A172 (cell line): ENCODE measurements around the gene KANSL2. TPM values are rescaled to one million over a fixed set of nuclear protein-coding genes. Genes with fewer than 3 reads are reported as not detected.
"Not testable (repeated sequence)": the region's sequence is repeated elsewhere in the genome, so short reads cannot be mapped to it uniquely, and the experiment has no call there.

Source experiments
- DNase-seq: peaks from one replicate; pipeline ENCODE4 v3.0.0-alpha.2; 2015; ENCODE audit warnings: low spot score
- total RNA-seq: library from RNA; depleted of rRNA; stranded (reverse); fragments of >200 nt; shearing (Covaris generic); gene quantifications from 2 replicates; pipeline ENCODE4 v1.2.3, GENCODE V29; 2014

Gene KANSL2
- total RNA-seq, 1 experiment from 2014 or later, result 51.3 TPM

DNA sequence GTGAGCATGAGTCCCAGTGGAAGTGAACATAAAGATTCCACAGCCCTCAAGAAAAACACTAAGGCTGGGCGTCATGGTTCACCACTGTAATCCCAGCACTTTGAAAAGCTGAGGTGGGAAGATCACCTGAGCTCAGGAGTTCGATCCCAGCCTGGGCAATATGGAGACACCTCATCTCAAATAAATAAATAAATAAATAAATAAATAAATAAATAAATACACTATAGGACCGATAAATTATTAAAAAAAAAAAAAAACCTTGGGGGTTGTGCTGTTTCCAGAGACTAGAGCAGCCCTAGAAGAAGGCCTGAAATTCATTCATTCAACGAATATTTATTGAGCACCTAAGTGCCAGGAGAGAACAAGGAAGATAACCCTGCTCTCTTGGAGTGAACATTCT lies 1.5 kb upstream of the KANSL2 start:
- no peak for DNase-seq

DNA sequence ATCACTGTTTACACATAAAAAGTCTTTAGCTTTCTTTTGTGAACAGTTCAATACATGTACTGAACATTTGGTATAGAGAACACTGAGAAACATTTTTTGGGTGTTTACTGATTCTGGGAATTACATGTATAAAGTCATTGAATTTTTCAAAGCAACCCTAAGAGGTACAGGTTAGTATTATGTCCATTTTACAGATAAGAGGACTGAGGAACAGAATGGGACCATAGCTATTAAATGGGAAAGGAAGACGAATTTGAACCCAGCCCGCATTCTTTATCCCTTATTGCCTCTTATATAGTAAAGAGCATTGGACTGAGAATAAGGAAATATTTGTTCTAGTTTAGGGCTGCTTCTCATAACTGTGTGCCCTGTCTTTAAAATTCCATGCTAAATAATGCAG lies 889 bp upstream of the KANSL2 start:
- DNase-seq, result no peak

- not testable (repeated sequence) for DNase-seq
Observed at GRCh38 chr12:48682533-48682905, 481 bp upstream of the KANSL2 start.

DNA sequence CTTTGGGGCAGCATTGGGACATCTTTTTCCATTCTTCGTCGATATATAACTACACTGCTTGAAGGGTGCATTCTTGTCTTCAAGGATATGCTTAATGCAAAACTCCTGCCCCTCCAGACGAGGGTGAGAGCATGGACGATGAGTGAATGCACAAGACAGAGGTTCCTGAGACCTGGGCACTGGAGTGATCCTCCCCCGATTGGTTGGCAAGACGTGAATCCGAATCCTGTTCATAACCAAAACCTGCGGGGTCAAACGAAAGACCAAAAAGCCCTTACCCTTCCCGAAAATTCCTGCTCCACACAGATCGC lies 684 bp downstream of the KANSL2 start:
- DNase-seq, result peak; percentile 11

- no peak for DNase-seq
Observed at GRCh38 chr12:48680861-48681260, 1.2 kb downstream of the KANSL2 start.

DNA sequence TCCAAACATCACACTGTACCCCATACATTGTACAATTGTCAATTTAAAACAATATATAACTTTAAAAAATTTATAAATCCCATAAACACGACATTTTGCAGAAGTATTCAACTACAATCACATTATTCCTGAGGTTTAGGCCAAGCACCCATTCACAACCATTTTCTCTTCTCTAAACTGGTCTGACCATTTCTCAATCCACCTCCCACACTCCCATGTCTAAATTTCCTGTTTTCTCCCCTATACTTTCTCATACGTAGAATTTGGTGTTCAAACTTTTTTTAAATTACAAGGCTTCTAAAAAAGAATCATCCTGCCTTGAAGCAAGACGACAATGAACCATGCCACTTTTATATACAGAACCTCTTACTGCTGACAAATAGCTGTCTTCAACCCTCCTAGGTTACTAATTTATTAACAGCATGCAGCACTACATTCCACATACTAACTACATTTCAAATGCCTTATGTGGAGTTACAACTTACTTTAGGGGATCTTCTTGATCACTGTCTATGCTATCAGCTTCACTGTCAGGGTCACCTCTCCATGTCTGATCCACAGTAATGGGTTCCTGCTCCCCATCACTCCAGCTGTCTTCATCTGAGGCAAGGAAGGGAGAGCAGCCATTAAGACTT lies 3.4 kb downstream of the KANSL2 start:
- no peak for DNase-seq

DNA sequence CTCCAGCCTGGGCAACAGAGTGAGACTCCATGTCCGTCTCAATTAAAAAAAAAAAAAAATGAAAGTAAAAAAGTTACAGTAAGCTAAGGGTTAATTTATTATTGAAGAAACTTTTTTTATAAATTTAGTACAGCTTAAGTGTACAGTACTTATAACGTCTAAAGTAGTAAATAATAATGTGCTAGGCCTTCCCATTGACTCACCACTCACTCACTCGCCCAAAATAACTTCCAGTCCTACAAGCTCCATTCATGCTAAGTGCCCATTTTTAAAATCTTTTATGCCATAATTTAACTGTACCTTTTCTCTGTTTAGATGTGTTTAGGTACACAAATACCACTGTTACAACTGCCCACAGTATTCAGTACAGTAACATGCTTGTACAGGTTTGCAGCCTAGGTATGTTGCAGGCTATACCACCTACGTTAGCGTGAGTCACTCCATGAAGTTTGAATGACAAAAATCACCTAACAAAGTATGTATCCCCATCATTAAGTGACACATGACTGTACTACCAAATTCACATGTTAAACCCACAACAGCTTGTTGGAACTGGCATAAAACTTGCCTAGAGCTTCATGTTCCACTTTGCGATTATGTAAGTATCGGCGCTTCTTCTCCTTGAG lies 10.7 kb downstream of the KANSL2 start:
- peak; percentile 13 for DNase-seq

- DNase-seq, result no peak
Observed at GRCh38 chr12:48668996-48669395, 13.0 kb downstream of the KANSL2 start.

GRCh38 chr12:48659863-48660262 lies 22.2 kb downstream of the KANSL2 start:
- no peak for DNase-seq

DNA sequence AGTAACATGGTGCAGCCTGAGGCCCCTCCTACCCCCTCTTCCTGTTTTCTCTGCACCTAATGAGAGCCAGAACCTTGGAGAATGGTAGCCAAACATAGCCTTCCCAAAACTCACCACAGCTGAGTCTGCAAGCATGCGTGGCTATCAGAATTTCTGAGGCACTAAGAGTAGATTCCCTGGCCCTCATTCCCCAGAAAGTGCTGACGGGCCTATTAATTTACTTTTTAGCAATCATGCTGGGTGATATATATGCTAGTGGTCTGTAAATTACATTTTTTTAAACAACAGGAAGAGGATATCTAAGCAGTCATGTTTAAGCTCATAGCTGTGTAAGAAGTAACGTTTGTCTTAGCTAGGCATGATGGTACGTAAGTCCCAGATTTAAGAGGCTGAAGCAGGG lies 30.4 kb downstream of the KANSL2 start:
- DNase-seq, result no peak

DNA sequence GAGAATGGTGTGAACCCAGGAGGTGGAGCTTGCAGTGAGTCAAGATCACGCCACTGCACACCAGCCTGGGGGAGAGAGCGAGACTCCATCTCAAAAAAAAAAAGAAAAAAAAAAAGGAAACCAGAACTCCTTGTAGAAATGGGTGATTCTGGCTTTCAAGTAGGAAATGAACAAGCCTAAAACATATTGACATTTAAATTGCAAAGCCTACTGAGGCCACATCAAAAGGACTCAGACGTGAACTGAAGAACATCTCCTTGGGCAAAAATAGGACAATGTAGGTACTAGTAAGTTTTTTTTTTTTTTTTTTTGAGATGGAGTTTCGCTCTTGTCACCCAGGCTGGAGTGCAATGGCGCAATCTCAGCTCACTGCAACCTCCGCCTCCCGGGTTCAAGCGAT lies 36.7 kb downstream of the KANSL2 start:
- not testable (repeated sequence) for DNase-seq

- DNase-seq, result no peak
Observed at GRCh38 chr12:48643011-48643410, 39.0 kb downstream of the KANSL2 start.

- DNase-seq, result not testable (repeated sequence)
Observed at GRCh38 chr12:48641752-48642555, 40.1 kb downstream of the KANSL2 start.

- DNase-seq, result no peak
Observed at GRCh38 chr12:48640854-48641253, 41.2 kb downstream of the KANSL2 start.

GRCh38 chr12:48640428-48640827 lies 41.6 kb downstream of the KANSL2 start:
- no peak for DNase-seq

DNA sequence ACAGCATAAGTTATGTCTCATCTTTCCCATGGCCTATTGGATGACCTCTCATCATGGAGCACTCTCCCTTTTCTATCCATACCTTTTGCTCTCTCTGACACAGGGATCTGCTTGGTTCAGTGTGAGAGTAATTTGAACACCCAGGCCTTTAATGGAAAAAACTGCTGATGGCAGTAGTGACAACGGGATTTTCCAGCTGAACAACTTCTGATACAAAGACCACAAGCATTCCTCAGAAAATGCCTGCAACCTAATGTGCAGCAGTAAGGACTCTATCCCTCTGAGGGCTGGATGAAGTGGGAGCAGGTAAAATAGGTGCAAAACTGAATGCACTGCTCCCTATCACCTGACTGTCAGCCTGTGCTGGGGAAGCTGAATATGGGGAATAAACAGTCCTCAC lies 51.0 kb downstream of the KANSL2 start:
- no peak for DNase-seq

DNA sequence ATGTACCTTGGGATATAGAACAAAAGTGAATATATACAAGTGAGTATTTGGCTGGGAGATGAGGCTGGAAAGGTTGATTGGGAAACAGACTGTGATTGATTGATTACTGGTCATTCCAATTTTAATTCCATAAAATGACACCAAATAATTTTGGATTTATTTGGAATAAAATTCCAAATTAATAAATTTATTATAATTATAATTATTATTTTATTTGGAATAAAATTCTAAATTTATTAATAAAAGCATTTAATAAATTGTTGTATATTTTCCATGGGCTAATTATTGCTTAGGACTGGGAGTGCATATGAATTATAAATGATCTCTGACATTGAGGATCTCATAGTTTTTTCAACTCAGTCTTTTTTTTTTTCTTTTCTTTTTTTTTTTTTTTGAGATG lies 51.7 kb downstream of the KANSL2 start:
- no peak for DNase-seq

DNA sequence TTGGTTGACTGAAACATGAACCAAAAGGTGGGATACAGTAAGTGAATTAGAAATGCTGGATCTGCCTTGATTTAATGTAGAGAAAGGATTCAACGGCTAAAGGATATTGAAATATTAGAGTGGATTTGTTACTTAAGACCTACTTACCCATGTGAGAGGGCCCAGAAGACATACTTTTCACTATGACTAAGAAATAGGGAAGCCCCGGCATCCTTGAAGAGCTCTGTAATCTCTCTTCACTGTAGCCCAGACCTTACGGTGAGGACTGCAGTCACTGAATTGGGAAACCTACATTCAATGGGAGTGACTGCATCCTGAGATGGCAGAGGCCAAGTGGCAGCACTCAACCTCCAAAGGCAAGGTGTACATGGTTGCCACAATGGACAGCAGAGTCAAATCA lies 52.5 kb downstream of the KANSL2 start:
- DNase-seq, result no peak

GRCh38 chr12:48627556-48627955 lies 54.5 kb downstream of the KANSL2 start:
- no peak for DNase-seq

DNA sequence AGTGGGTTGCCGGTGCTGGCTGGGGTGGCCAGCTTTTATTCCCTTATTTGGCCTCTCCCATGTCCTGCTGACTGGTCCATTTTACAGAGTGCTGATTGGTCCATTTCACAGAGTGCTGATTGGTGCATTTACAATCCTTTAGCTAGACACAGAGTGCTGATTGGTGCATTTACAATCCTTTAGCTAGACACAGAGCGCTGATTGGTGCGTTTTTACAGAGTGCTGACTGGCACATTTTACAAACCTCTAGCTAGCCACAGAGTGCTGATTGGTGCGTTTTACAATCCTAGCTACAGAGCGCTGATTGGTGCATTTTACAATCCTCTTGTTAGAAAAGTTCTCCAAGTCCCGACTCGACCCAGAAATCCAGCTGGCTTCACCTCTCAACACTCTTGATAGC lies 59.0 kb downstream of the KANSL2 start:
- not testable (repeated sequence) for DNase-seq

- peak; percentile 65 for DNase-seq
Observed at GRCh38 chr12:48618541-48618940, 63.5 kb downstream of the KANSL2 start.

DNA sequence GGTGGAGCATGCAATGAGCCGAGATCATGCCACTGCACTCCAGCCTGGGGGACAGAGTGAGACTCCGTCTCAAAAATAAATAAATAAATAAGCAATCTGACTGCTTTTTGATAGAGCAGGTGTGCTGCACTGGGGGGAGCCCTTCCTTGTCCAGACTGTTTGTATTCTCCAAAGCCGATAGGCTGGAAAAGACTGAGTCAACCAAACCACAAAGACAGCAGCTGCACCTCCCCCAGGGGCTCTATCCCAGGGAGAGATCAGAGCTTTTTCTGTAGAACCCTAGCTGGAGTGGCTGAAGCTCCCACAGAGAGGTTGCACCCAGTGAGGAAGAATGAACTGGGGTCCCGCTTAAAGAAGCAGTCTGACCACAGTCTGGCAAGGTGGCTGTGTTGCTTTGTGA lies 66.4 kb downstream of the KANSL2 start:
- peak; percentile 17 for DNase-seq

DNA sequence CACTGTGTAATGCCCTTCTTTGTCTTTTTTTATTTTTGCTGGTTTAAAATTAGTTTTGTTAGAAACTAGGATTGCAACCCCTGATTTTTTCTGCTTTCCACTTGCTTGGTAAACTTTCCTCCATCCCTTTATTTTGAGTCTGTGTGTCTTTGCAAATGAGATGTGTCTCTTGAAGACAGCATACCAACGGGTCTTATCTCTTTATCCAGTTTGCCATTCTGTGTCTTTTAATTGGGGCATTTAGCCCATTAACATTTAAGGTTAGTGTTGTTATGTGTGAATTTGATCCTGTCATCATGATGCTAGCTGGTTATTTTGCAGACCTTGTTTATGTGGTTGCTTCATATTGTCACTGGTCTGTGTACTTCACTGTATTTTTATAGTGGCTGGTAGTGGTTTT lies 68.7 kb downstream of the KANSL2 start:
- no peak for DNase-seq
